GM19023 (cell line): Measurements from ENCODE around the gene TNFAIP2.
"Not testable (repeated sequence)": the region's sequence is repeated elsewhere in the genome, so short reads cannot be mapped to it uniquely, and the experiment has no call there.

Experiments used
- ATAC-seq: cut with Tn5 transposase; IDR thresholded peaks from one replicate; pipeline ENCODE4 v1.9.1; 2021; ENCODE audit warnings: mild to moderate bottlenecking, moderate library complexity; ENCODE audit not compliant: unreplicated experiment

TNFAIP2 gene

DNA sequence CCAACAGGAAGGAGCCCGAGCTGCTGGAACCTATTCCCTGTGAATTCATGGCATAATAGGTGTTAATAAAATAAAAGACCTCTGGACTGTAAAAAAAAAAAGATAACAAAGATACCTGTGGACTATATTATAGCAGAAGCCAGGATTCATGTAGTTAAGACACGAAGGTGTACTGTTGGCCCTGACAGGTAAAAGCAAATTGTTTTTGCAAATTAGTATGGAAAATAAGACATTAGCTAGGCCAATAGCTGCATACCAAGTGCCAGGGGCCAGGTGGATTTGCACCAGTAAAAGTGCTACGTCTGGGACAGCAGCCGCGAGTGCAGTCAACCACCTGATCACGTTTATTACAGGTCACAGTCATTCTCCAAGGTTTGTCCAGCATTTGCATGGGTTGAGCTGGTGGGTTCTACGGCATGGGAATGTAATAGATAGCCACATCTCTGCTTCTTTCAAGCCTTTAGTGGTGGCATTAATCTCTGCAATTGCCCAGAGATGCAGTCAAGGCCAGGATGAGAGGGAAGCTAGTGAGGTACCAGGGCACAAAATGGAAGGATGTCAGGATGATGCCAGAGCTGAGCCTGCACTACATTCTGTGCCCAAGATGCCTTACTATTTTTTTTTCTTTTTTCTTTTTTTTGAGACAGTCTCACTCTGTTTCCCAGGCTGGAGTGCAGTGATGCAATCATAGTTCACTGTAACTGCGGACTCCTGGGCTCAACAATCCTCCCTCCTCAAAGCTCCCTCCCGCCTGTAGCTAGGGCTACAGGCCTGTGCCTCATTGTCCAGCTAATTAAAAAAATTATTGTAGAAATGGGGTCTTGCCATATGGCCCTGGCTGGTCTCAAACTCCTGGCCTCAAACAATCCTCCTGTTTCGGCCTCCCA, 26.3 kb downstream of the TNFAIP2 start:
- no peak for ATAC-seq

DNA sequence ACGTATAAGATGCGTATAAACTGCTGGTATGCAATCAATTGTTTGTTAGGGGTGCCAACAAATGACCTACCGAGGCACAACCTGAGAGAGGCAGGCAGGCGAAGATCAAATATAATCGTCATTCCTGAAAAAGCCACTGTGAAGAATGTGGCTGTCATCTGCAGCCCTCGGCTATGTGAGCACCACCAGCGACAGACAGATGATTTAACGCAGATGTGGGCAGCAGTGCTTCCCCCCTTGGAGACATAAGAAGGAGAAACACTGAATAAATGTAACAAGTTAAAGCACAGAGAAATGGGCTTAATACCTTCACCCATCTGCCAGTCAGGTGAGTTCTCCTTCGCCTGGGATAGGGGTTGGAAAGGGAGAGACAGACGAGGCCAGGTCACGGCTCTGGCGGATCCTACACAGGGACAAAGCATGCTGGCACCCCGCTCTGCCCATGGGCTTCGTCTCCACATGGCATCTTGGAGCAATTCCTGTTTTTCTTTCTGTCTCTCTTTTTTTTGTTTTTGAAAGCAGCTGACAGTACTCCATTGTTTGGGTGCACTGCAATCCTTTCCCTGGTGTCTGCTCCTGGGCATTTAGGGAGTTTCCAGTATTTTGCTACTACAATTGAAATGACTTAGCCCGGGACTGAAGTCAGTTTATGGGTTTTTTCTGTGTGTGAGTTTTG, 28.1 kb downstream of the TNFAIP2 start:
- no peak for ATAC-seq

DNA sequence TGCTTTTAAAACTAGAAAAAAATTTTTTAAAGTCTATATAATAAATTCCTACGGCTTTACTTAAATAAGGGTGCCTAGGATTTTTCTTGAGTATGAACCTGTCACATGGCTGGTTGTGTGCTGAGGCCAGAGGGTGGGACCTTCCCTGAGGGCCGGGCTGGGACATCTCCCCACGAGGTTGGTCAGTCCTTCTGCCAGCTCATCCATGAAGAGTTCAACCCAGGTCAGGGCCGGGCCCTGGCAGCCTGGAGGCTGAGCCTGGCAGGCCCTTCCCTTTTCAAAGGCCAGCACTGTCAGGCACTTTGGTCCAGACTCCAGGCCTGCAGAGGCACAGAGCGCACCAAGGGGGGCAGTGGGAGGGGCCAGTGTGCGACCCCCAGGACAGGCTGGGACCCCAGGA, 31.7 kb downstream of the TNFAIP2 start:
- no peak for ATAC-seq

DNA sequence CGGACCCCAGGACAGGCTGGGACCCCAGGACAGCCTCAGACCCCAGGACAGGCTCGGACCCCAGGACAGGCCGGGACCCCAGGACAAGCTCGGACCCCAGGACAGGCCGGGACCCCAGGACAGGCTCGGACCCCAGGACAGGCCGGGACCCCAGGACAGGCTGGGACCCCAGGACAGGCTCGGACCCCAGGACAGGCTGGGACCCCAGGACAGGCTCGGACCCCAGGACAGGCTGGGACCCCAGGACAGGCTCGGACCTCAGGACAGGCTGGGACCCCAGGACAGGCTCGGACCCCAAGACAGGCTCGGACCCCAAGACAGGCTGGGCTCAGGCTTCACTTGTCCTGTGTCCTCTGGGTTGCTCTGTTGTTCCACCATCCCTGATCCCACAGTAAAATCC, 32.2 kb downstream of the TNFAIP2 start:
- not testable (repeated sequence) for ATAC-seq

DNA sequence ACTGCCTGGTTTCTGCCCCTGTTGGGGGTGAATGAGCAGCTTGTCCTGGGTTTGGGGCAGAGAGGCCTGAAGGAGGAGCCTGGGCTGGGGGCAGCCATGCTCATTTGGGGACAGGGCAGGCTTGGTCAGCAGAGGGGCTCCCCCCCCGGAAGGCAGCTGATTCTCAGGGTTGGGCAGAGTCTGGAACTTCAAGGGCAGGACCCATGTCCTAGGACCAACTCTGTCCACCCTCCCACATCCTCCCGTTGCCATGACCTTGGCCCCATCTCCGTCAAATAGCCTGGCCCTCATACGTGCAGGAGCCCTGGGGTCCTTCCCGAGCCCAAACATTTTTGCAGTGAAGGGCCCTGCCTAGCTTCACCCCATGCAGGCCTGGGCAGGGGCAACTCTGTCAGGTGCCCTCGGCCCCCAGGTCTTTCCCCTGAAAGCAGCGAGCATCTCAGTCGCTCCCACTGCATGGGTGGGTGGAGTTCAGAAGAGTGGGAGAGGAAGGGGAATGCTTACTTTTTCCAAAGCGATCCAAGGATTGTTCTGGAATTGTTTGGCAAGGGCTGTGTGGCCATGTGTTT, 32.6 kb downstream of the TNFAIP2 start:
- ATAC-seq = no peak

DNA sequence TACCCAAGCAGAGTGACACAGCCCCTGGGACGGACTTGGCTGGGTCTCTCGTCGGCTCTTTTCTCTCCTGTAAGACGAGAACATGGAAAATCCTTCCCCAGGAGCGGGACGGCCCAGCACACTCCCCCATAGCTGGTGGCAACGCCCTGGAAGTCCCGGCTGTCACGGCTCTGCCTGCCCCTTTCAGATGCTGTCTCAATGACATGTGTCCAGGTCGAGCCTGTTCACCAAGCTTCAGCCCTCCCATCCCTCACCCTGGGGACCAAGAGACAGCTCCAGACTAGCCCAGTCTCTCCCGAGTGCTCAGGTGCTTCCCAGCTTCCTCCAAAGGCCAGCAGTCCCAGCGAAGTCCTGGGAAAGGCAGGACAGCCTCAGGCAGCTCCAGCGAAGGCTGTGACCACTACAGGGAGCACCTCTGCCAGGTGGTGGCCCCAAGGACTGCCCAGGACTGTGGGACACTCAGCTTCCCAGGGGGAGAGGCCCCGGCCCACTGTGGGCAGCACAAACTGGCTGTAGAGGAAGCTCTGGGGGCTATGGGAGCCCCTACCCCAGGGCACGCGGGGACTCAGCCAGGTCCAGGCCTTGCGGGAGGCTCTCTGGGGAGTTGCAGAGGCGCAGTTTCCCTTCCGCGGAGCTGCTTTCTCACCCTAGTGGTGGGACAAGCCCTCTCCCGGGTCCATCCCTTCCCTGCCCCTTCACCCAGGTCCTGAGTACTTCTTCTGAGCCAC, 33.6 kb downstream of the TNFAIP2 start:
- ATAC-seq = no peak

DNA sequence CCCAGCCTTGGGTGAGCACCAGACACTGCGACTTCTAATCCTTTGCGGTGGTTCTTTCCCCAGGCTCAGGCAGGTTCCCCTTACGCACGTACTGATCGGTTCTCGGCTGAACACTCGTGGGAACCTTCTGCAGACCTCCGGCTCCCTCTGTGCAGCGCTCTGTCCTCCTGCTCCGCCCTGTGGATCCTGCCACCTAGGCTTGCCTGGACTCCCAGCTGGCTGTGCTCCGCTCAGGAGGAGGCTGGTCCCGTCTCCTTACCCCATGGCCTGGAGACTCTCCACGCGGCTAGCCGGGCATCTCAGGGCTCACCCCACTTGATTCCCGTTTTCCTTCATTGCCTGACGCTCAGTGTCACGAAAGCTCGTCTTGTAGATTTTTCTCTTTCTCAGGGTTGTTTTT, 34.7 kb downstream of the TNFAIP2 start:
- no peak for ATAC-seq

DNA sequence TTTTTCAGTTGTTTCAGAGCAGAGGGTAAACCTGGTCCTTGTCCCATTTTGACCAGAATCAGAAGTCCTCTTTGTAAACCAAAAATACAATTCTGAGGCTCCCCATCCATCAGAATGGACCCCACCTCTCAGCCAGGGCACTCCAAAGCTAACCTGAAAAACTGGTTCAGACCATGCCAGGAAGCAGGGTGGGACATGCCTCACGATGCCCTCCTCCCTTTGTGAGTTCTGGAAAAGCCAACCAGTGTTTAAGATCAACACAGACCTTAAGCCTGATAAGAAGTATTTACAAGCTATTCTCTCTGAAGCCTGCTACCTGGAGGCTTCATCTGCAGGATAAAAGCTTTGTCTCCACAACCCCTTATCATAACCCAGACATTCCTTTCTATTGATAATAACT, 35.4 kb downstream of the TNFAIP2 start:
- ATAC-seq = no peak

DNA sequence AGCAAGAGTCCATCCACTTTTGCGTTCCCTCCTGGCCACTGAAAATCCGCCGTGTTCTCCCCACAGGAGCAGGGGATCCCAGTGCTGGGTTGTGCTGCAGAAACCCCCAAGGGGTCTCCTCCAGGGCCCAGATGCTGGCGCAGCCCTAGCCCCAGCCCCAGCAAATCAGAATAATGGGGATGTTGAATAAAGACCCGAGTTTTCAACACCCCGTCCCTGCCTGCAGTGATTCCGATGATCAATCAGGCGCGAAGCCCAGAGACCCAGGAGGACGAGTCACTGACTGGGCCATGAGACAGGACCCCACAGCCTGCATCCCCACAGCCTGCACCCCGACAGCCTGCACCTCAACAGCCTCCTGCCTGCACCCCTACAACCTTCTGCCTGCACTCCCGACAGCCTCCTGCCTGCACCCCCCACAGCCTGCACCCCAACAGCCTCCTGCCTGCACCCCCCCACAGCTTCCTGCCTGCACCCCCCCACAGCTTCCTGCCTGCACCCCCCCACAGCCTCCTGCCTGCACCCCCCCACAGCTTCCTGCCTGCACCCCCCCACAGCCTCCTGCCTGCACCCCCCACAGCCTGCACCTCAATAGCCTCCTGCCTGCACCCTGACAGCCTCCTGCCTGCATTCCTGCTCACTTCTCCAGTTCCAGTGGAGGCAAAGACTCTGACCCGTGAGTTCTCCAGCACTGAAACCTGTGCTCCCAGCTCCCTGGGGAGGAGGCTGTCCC, 37.2 kb downstream of the TNFAIP2 start:
- no peak for ATAC-seq

DNA sequence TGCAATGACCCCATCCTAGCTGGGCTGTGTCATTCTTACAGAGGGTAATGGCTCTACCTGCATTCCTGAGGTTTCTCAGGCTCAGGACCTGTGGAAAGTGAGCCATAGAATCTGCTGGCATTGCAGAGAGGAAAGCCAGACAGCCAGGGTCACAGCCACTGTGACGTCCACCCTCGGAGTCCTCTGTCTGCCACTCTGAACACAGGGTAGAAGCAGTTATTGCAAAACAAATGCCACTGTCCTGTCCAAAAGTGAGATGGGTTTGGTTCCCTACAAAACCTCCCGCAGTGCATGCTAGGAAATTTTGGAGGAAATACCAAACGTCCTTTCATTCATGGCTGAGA, 37.8 kb downstream of the TNFAIP2 start:
- ATAC-seq = no peak

DNA sequence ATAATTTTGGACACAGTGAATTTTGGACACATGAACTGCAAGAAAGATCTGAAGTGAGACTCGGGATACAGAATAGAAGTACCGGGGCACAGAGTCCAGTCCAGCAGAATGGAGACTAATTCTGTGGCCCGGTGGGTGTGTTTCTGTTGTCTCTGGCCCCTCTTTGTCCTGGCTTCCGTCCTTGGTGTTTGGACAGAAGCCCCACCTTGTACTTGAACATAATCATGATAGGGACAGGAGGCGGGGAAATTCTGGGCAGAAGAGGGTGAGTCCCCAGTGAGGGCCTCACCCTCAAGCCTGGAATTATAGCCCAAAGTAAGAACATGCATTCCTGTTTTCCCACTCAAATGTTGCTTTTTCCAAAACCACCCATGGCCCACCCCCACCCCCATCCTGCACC, 39.9 kb downstream of the TNFAIP2 start:
- no peak for ATAC-seq

DNA sequence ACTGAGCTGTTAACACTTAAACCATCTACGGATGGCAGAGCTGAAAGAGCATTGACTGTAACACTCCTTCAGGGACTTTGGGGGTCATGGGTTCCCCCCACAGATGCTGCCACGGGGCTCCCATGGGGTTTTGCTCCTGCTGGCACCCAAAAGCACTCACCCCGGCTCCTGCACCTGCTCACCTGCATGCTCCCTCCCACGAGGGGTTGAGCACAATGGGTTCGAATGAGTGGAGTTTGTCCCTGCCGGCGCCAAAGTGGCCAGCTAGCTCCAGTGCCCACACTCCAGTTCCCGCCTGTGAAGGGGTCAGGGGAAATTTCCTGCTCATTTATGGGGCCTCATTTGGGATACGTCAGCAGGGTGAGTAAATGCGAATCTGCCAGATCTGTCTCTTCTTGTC, 40.7 kb downstream of the TNFAIP2 start:
- ATAC-seq = no peak

DNA sequence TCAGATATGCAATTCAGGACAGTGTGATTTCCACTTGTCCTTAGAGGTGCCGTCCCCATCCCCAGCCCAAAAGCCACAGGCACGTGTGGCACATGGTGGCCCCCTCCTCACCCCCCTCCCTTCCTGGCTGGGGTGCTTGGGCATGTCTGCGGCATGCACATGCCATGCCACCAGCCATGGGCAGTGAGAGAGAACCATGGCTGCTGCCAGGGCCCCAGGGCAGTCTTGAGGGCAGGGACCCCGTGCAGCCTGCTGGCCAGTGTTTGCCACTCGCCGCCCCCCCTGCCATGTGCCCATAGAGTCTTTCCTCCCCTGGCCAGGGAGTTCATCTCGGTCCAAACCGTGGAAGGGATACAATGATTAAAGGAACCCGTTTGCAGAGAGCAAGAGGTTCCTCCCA, 41.5 kb downstream of the TNFAIP2 start:
- ATAC-seq = no peak

DNA sequence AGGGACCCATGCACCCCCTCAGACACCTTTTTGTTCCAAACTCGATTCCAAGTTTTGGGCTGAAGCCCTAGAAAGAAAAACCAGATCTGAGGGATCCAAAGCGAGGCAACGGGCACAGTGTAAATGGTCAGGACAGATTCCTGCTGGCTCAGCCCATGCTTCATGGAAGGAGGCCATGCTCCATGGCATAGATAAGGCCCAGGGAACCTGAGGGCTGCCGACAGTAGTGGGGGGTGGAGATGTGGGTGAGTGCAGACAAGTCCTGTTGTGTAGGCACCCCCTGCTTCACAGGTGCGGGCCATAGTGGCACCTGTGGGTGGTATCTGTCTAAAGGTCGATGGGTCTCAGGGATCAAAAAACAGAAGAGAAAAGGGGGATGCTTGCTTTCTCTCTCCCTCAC, 42.1 kb downstream of the TNFAIP2 start:
- no peak for ATAC-seq

DNA sequence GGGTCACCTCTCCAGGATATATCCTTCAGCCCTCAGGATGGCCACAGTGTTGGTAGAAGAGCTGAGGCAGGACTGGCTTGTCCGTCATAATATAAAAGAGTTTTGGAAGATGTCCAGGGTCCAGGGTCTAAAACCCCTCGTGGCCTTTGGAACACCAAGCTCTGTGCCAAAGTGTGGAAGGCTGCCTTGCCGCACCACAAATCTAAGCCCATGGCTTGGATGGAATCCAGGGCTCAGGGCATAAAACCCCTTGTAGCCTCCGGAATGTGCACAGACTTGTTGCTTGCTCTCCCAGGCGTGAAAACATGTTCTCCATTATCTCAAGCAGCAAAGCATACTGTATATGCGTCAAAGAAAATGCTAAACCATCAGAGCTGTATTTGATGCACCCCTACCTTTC, 46.7 kb downstream of the TNFAIP2 start:
- ATAC-seq = no peak

DNA sequence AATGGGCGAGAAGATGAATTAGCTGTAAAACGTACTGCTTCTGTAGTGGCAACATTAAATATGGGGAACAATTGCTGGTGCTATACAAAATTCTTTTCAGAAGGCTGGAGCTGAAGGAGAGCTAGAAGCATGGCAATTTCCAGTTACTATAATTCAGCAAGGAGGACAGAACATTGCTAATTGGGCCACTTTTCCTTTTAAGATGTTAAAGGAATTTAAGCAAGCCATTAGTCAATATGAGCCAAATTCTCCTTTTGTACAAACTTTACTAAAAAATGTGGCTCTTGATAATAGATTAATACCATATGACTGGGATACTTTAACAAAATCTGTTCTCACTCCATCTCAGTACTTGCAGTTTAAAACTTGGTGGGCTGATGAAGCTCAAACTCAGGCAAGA, 47.9 kb downstream of the TNFAIP2 start:
- not testable (repeated sequence) for ATAC-seq

DNA sequence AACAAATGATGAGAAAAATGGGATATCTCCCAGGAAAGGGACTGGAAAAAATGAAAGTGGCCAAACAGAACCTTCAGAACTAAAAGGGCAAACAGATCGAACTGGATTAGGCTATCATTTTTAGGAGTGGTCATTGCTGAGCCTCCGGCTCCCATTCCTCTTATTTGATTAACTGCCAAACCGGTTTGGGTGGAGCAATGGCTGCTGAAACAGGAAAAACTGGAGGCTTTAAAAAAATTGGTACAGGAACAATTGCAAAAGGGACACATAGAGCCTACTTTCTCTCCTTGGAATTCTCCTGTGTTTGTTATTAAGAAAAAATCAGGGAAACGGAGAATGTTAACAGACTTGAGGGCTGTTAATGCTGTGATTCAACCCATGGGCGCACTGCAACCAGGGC, 49.7 kb downstream of the TNFAIP2 start:
- ATAC-seq = no peak

DNA sequence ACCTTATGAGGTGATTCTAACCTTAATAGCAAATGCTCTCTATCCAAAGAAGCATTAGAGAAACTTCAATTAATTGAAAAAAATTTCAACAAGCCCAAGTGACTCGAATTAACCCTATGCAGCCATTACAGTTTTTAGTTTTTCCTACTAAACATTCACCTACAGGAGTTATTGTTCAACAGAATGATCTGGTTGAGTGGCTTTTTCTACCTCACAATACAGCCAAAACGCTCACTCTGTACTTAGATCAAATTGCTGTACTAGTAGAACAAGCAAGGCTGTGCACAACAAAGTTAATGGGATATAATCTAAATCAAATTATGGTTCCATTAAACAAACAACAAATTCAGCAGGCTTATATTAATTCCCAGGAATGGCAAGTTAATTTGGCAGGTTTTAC, 50.6 kb downstream of the TNFAIP2 start:
- ATAC-seq = not testable (repeated sequence)

DNA sequence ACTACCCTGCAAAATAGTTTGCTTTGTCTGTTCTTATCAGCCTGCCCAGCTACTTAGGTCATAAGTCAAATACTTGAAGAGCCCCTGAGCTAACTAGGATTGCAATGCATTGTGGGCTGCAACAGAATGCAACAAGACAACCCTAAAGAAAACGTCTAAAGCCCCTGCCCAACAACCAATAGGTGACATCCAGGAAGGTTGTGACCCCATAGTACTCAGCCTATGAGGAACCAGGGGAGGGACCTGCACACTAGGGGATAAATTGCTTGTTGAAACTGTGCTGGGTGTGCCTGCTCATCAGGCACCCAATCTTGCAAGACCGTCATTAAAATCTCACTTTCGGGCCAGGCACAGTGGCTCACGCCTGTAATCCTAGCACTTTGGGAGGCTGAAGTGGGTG, 52.9 kb downstream of the TNFAIP2 start:
- ATAC-seq = not testable (repeated sequence)

DNA sequence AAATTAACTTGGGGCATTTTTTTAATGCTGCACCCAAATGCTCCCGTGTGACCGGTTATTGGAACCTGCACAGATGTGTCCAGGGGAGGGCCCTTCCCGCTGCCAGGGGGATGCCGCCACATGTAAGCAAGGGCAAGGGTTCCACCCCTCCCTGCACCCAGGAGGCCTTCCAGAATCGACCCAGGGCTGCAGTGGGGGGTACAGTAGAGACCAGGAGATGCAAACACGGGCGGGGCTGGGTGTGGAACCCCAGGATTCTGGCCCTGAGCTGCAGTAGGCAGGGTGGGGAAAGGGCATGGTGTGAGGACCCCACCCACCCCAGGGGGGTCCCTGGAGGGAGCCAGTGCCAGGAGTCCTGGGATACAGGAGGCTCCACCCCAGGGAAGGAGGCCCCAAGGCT, 54.1 kb downstream of the TNFAIP2 start:
- ATAC-seq = no peak

DNA sequence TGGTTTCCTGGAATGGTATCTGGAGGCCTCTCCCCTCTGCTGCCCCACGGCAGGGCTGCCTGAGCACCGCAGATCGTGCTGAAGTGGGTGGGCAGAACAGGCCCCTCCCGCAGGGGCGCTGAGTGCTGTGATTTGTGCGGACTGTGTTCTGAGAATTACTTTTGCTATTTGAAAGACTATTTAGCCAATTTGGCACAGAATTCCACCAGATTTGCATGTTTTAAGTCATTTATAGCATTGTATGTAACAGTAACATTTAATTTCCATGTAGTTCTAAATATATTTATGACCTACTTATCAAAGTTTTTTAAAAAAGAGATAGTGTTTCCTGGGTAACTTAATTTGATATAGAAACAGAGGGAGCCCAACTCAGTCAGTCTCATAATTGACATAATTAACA, 55.3 kb downstream of the TNFAIP2 start:
- ATAC-seq = no peak
